Right lobe of liver (tissue), 4 donors: ENCODE results near the gene RAD21L1.

Experiments used
- POLR2A ChIP-seq: fragments of 450-650 bp; IDR thresholded peaks from one replicate; pipeline ENCODE4 v1.6.1; 2017; ENCODE audit warnings: antibody characterized with exemption, mild to moderate bottlenecking
- TF ChIP-seq, protein P1 (sequence below), 4 donors: fragments of 200-600 bp in 3 of 4; fragments of 450-650 bp in 1 of 4; IDR thresholded peaks; one replicate each; pipeline versions ENCODE4 v1.5.1 to v1.8.0; 2016 to 2022; ENCODE audit warnings: antibody characterized with exemption in 4 of 4, mild to moderate bottlenecking in 2 of 4
- donor health status: DM: no; HTN: no; CAD: no.
- donor health status: DM: no; HTN: no; CAD: no.
- donor health status: DM: no; HTN: yes; CAD: no.

DNA sequence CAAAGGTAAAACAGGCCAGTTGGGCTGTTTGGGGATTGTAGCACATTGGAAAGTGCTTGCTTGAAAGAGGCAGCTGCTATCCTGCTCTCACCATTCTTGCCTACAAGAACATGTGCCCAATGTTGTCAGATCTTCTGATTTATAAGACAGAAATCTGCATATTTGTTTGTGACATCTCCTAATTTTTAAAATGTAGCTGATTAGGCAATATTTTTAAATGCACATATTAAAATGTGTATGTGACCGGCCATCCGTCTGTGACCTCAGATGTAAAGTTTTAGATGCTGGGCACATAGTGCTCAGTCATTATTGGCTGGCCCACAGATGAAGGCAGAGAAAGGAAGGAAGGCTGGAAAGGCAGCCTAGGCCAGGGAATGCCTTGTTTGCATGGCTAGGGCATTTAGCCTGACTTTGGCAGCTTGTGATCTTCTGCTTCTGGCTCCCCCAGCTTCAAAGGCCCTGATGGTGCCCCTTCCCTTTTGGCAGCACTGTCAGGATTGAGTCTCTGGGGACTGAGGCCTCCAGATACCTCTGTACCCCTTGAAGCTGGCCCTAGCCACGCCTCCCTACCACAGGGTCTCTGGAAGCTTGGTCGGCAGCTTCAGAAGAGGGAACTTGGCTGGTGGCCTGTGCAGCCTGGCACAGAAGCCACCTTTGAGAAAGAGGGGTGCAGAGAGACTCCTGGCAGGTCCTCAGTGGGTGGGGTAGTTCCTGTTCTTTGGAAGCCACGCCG is 46.7 kb downstream of the RAD21L1 start:
- TF ChIP-seq, protein P1, sequence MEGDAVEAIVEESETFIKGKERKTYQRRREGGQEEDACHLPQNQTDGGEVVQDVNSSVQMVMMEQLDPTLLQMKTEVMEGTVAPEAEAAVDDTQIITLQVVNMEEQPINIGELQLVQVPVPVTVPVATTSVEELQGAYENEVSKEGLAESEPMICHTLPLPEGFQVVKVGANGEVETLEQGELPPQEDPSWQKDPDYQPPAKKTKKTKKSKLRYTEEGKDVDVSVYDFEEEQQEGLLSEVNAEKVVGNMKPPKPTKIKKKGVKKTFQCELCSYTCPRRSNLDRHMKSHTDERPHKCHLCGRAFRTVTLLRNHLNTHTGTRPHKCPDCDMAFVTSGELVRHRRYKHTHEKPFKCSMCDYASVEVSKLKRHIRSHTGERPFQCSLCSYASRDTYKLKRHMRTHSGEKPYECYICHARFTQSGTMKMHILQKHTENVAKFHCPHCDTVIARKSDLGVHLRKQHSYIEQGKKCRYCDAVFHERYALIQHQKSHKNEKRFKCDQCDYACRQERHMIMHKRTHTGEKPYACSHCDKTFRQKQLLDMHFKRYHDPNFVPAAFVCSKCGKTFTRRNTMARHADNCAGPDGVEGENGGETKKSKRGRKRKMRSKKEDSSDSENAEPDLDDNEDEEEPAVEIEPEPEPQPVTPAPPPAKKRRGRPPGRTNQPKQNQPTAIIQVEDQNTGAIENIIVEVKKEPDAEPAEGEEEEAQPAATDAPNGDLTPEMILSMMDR (IDR thresholded peaks at IDR 0.05): no peak
- no peak for TF ChIP-seq POLR2A
